Colonic mucosa (tissue), 4 donors: ENCODE measurements around the gene KCNB1. TPM values are rescaled to one million over a fixed set of nuclear protein-coding genes. Genes with fewer than 3 reads are reported as not detected.

ENCODE experiments used
- DNase-seq: peaks from one replicate; pipeline ENCODE4 v3.0.0-alpha.2; 2020
- H3K27ac ChIP-seq: fragments of 200-600 bp; one replicate; pipeline ENCODE4 v1.8.0; 2021
- H3K27me3 ChIP-seq: fragments of 200-600 bp; one replicate; pipeline ENCODE4 v1.8.0; 2021
- H3K36me3 ChIP-seq: fragments of 200-600 bp; one replicate; pipeline ENCODE4 v1.8.0; 2021
- H3K4me1 ChIP-seq: fragments of 200-600 bp; one replicate; pipeline ENCODE4 v1.8.0; 2021; ENCODE audit warnings: mild to moderate bottlenecking
- H3K4me3 ChIP-seq: fragments of 200-600 bp; one replicate; pipeline ENCODE4 v1.8.0; 2021
- H3K9ac ChIP-seq, 2 donors: one replicate each; pipeline ENCODE4 v1.7.0; 2013; ENCODE audit warnings: control low read depth in 2 of 2, low read depth in 2 of 2, low read length in 2 of 2
- H3K9me3 ChIP-seq: fragments of 200-600 bp; one replicate; pipeline ENCODE4 v1.8.0; 2021
- intact Hi-C: fragments of 100-400 bp; cut with DNase I; formaldehyde crosslinking; loops from one replicate; pipeline ENCODE4 v1.14.1; 2022
- total RNA-seq, 2 donors: library from RNA; stranded (reverse); fragmentation: NEBNext Ultra II Directional in 1 of 2; extraction: Animal tissue kit (Norgen Biotek cat#: 25700) in 1 of 2; gene quantifications; one replicate each; pipeline ENCODE4 v1.2.1, GENCODE V29; 2021
- TF ChIP-seq, protein P1 (sequence below): fragments of 200-600 bp; IDR thresholded peaks from one replicate; pipeline ENCODE4 v1.8.0; 2022; ENCODE audit warnings: antibody characterized with exemption, mild to moderate bottlenecking
- donor health status: healthy.
- donor health status: DM: no; HTN: no; CAD: no.
- donor health status: DM: no; HTN: no; CAD: no.

The KCNB1 gene
- total RNA-seq, 2 donors from 2014 or later: 0.37 to 1.9 TPM

DNA sequence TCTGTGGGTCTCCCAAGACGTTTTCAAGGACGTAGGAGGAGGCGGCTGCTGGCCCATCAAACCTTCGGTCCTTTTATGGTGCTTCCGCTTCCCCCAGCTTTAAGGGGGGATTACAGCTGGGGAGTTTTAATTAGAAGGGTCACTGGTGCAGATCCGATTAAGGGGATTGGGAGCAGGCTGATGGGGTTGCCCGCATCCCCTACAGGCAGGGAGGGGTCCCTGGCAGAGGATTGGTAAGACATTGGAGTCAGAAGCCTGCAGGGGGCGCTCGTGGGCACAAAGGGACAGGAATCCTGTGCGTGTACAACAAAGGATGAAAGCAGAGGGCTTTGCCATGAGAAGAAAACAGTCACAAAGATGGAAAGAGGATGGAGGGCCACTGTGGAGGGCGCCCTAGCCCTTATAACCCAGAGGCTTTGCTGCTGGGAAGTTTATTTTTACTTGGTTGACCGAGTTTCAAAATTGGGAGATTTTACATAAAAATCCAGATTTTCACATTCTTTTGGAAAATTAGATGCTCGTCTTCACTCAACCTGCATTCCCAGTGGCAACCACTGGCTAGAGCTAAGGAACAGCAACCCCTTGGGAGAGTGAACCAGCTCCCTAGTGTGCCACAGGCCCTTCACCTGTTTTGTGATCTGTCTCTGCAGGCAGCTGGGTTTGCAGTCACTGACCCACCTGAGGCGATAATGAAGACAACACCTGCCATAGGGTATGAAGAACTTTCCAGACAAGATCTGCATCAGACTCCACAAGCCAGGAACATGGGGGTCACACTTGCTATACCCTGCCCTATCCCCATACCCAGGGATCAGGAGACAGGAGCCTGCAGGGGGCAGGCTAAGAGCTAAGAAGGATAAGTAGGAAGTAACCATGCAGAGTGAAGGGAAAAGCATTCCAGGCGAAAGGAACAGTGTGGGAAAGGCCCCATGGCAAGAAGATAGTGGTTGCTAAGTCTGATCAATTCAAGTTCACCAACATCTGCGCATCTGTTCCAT, 97.7 kb downstream of the KCNB1 start:
- Histone ChIP-seq H3K27ac (no peak overlapping the region), H3K27me3 (no peaks in the 10 kb centered on the region), H3K9me3 (no peaks in the 10 kb centered on the region), H3K9ac (no peak overlapping the region), H3K4me3 (no peak overlapping the region), H3K36me3 (no peaks in the 10 kb centered on the region), H3K4me1 (no peaks in the 10 kb centered on the region)
- TF ChIP-seq, protein P1, sequence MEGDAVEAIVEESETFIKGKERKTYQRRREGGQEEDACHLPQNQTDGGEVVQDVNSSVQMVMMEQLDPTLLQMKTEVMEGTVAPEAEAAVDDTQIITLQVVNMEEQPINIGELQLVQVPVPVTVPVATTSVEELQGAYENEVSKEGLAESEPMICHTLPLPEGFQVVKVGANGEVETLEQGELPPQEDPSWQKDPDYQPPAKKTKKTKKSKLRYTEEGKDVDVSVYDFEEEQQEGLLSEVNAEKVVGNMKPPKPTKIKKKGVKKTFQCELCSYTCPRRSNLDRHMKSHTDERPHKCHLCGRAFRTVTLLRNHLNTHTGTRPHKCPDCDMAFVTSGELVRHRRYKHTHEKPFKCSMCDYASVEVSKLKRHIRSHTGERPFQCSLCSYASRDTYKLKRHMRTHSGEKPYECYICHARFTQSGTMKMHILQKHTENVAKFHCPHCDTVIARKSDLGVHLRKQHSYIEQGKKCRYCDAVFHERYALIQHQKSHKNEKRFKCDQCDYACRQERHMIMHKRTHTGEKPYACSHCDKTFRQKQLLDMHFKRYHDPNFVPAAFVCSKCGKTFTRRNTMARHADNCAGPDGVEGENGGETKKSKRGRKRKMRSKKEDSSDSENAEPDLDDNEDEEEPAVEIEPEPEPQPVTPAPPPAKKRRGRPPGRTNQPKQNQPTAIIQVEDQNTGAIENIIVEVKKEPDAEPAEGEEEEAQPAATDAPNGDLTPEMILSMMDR: peak; percentile 61
- DNase-seq: peak; percentile 76
- intact Hi-C loops: loop anchor here (5.0 kb wide), 1 partner anchor 93 kb away; no protein-coding TSS in a partner anchor

DNA sequence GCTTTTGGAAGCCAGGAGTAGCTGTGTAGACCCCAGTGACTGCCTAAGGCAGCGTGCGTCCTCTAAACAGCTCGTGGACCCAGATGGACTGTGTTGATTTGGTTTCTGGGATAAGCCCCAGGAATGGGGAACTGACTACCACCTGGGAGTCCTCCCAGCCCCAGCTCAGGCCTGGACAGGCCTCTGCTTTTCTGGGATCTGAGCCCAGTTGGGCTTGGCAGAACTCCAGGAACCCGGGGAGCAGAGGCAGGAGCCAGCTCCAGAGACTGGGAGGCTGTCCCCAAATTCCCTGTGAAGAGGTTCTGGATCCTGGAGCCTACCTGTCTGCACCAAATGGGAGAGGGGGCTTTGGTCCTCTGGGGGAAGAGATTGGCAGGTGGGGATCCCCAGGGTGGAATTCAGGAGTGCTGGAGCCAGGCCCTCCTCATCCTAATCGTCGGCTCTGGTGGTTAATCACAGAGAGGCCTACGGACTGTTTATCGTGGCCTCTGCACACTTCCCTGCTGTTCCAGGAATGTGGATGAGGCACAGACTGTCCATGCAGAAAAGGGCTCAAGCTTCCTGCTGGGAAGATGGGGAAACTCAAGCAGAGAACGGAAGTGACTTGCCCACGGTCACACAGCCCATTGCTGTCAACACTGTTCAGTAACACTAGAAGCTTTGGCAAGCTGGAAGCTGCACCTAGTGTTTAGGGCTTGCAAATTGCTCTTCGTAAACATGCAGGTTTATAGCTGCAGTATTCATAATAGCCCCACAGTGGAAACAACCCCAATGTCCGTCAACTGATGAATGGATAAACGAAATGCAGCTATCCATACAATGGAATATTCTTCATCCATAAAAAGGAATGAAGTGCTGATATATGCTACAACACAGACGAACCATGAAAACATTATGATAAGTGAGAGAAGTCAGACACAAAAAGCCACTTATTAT, 100.6 kb downstream of the KCNB1 start:
- TF ChIP-seq, protein P1: no peak
- no peaks in the 10 kb centered on the region for H3K36me3 ChIP-seq
- no peaks in the 10 kb centered on the region for H3K9me3 ChIP-seq
- no peak overlapping the region for H3K9ac ChIP-seq
- no peak overlapping the region for H3K4me3 ChIP-seq
- H3K4me1 ChIP-seq: no peaks in the 10 kb centered on the region
- H3K27ac ChIP-seq: no peak overlapping the region
- H3K27me3 ChIP-seq: no peaks in the 10 kb centered on the region
- intact Hi-C loops: no loop called here
- DNase-seq: peak; percentile 39

DNA sequence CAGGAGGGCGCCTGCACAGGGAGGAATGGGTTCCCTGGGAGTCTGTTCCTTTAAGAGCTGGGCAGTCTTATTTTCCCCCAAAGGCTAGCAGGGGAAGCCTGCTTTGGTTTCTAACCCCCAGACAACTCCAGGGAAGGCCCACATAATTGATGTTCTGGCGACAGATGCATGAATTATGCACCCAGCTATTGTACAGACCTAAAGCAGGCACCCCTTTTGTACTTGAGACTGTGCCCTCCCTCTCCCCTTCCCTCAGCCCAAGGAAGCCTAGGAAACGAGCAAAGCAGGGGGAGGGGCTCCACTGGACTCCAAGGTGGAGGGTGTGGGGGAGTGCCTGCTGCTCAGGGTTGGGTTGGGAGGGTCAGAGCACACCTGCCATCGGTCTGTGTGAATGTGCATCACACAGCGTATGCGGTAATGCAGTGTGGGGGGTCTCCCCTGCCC, 102.1 kb downstream of the KCNB1 start:
- Histone ChIP-seq H3K9me3 (no peaks in the 10 kb centered on the region), H3K36me3 (no peaks in the 10 kb centered on the region), H3K4me1 (no peaks in the 10 kb centered on the region), H3K27me3 (no peaks in the 10 kb centered on the region), H3K27ac (no peak overlapping the region), H3K9ac (no peak overlapping the region), H3K4me3 (no peak overlapping the region)
- DNase-seq: no peak
- intact Hi-C loops: no loop called here
- TF ChIP-seq, protein P1: no peak

DNA sequence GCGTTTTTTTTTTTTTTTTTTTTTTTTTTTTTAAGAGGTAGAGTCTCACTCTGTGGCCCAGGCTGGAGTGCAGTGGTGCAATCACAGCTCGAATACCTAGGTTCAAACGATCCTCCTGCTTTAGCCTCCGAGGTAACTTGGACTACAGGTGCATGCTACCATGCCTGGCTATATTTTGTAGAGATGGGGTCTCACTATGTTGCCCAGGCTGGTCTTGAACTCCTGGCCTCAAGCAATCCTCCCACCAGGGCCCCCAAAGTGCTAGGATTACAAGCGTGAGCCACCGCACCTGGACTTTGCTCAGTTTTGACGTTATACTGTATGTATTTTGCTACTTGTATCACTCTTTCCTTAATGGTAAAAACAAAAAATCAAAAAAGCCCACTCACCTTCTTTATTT, 103.1 kb downstream of the KCNB1 start:
- Histone ChIP-seq H3K27ac (no peak overlapping the region), H3K9ac (no peak overlapping the region), H3K9me3 (no peaks in the 10 kb centered on the region), H3K36me3 (no peaks in the 10 kb centered on the region), H3K4me1 (no peaks in the 10 kb centered on the region), H3K4me3 (no peak overlapping the region), H3K27me3 (no peaks in the 10 kb centered on the region)
- TF ChIP-seq, protein P1: no peak
- intact Hi-C loops: no loop called here
- DNase-seq: no peak

DNA sequence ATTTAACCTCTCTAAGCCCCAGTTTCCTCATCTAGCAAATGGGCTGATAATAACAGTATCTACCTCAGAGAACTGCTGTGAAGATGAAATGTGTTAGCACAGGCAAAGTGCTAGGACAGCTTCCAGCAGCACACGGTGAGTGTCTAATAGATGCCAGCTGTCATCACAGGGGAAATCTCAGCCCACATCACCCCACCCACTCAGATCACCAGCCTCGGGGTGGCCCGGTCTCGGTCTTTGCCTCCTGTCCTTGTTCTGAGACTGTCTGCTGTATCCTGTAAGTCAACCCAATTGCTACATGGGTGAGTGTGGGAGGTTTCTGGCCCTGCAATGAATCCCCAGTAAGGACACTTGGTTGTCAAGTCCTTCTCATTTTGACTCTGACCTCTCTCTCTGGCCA, 105.1 kb downstream of the KCNB1 start:
- DNase-seq: no peak
- no peaks in the 10 kb centered on the region for H3K27me3 ChIP-seq
- no peak overlapping the region for H3K27ac ChIP-seq
- no peaks in the 10 kb centered on the region for H3K36me3 ChIP-seq
- H3K4me1 ChIP-seq: no peaks in the 10 kb centered on the region
- TF ChIP-seq, protein P1: no peak
- H3K9me3 ChIP-seq: no peaks in the 10 kb centered on the region
- H3K9ac ChIP-seq: no peak overlapping the region
- intact Hi-C loops: no loop called here
- no peak overlapping the region for H3K4me3 ChIP-seq
